ENCODE data around the gene LRMDA.

Gene LRMDA

DNA sequence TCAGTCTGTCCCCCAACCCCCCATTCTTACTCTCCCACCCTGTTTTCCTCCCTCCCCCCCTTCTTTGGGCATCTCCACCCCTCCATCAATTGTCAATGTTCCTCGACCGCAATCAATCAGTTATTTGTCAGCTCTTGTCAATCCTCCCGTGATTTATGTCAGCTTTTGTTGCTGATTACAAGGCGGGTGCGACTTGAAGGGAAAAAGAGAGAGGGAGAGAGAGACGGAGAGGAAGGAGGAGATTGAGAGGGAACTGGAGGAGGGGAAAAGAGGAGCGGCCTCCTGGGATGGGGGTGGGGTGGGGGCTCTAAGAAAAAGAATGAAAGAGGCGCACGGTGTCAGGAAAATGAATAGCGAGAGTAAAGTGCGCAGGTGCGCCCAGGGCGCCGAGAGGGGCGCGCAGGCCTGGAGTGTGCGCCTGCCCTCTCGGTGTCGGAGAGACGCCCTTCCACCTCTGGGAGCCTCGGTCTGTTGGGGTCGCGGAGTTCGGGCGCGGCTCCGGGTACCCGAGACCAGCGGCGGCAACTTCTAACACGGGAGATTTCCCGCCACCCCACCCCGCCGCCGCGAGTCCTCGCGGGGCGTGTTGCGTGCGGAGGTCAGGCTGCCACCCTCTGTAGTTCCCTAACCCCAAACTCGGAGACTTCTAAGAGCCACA lies 28.8 kb upstream of the LRMDA start:
- peak; percentile 30 for DNase-seq (ENCODE audit: low spot score)

DNA sequence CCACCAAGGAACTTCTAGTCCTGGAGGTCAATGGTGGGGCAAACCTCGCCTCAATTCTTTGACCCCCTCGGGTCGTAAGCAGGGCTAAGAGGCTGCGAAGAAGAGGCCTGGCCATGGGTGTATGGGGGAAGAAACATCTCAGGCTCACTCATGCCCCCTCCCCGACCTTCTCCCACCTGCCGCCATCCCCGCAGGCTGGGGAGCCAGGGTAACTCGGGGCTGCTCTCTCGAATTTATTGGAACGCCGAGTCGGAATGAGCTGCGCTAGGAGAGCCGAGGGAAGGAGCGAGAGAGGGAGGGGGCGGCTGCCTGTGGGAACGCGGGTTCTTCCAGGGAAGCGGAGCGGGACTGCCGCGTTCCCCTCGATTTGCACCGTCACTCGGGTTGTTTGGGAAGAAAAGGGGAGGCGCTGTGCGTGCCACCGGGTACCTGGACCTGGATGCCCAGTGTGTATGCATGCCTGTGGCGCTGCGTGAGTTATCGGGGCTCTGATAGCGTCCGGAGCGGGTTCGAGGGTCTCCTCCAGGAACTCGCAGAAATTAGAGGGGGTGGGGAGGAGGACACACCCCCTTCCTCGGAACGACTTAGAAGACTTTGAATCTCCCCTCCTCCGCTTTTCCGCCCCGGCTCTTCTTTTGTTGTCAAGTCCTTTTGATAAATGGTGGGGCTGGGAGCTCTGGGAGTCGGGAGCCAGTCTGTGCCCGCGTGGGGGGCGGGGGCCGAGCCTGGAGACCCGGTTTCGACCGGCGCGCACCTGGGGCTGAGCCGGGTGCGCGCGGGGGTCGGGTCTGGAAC lies 28.1 kb upstream of the LRMDA start:
- DNase-seq (ENCODE audit: low spot score), result peak; percentile 44

DNA sequence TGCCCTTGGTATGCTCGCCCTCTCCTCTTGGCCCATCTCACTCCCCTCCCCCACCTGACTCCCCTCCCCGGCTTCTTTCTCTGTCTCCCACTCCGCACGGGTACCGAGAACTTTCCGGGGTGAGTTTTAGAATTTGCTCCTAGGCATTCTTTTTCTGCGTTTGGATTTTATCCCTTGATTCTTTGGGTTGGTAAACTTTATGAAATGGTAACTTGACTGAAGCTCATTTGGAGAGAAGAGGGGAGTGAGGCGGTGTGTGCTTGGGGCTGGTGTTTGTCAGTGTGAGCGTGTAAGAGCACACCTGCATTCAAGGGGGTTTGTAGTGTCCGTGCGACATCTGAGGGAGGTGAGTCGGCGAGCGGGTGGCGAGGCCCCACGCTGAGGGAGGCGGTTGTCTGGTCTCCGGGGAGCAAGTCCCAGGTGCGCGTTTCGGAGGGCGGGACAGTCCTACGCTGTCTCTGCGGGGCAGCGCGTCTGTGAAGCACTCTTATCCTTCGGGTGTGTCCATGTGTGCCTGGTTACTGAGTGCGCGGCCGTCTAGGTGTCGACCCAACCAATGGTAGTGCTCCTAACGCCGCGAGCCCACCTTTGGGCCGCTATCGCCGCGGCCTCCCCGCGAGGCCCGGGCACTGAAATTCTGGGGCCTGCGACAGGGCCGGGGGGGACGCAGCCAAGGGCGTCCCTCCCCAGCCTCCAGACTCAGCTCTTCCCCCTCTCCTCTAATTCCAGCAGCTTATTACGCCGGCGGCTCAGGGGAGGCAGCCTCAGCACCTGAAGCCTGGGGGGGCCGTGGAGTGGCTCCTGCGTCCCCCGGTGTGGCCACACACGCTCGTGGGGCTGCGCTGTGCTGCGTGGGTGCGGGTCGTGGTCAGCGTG lies 27.2 kb upstream of the LRMDA start:
- no peak for DNase-seq (ENCODE audit: low spot score)

DNA sequence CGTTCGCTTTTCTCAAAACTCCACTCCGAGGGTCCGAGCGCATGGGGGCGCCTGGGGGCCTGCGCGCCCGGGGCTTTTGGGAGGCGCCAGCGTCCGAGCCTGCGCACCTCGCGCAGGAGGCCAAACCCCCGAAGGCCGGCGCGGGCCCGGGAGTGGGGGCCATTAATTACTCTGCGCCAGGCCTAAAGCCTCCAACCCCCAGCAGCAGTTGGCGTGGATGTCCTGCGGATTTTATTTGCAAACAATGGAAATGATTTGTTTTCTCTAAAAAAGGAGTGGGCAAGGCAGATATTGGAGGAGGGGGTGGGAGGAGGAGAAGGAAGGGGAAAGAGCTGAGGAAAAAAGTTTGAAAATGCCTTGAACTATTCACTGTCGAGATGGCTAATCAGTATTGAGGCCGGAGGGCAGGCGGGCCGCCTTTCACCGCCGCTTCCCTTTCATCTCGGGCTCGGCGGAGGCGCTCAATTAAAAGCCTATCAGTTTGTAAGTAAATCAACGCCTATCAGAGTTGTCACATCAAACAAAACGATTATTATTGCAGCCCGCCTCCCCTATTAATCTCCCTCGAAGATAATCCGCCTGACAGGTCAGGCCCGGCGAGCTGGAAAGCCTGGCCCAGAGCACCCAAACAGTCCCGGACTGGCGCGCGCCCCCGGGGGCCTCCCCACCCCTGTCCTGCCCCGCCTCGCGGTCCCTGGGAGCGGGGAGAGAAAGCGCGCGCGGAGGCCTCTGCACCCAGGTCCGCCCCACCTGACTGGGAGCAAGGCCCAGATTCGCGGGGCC lies 26.4 kb upstream of the LRMDA start:
- no peak for DNase-seq (ENCODE audit: low spot score)

DNA sequence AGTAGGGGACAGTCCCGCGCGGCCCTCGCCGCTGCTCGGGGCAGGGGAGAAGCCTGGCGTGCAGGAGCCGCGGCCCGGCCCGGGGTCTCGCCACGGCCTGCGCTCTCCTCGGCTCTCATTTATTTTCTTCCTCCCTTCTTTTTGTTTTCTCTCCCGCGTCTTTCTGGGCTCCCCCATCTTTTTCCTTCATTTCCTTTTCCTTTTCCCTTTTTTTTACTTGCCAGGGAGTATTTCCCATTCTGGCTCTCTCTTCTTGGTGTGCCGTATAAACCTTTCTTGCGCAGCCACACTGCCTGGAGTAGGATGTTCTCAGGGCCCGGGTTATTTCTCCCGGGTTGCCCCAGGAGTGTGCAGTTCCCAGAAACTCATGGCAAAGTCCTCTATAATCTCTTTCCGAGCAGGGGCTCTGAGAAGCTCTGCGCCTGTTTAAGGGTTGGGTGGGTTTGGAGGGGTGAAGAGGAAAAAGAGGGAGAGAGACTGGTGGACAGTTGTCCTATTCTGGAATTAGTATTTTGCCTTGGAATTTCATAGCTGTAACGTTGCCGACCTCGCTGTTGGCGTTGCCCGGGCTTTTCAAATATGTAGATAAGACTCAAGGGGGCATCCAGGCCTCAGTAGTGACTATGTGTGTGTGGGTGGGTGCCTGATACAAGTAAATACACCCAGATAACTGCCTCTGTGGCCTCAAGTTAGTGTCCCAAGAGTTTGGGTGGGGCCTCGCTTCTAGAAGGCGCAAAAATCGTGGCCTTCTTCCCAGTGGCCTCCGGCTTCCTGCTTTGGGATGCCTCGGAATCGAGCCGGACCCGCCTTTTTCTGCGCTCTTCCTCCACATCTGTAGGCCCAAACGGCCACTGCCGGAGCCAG lies 25.6 kb upstream of the LRMDA start:
- no peak for DNase-seq (ENCODE audit: low spot score)

DNA sequence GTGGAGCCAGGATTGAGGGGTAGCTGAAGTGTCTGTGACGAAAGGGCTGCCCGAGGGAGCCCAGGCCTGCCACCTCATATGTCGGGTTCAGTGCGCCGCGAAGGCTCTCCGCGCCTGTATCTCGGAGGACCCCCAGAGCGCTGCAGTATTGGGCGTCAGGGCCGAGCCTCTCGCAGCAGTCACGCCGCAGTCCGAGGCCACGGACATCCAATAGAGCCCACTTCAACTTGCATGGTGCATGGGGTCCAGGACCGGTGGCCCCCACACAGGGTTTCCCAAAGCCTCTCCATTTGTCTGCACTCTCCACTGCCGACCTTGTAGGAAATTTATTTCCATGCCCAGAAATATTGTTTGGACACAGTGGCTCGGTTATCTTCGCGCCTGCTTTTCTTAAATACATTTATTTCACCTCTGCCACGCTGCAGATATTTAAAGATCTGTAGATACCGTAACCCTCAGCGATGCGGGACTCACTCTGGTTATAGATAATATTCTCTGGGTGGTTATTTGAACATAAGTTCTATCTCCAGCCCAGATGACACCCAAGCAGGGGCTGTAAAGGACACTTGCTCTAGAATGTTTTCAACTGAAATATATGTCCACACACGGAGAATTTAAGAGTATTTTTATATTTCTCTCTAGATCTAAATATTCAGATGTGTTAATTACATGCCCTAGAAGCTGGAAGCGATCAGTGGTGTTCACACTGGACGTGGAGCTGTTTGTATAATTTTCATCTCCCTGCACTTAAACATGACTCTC lies 24.8 kb upstream of the LRMDA start:
- no peak for DNase-seq (ENCODE audit: low spot score)

GRCh38 chr10:75407224-75407712 lies 24.2 kb upstream of the LRMDA start:
- no peak for DNase-seq (ENCODE audit: low spot score)

- DNase-seq (ENCODE audit: low spot score), result peak; percentile 56
These were observed 23.5 kb upstream of the LRMDA start for GRCh38 chr10:75407713-75408508.

GRCh38 chr10:75408509-75408875 lies 22.9 kb upstream of the LRMDA start:
- DNase-seq (ENCODE audit: low spot score), result no peak

DNA sequence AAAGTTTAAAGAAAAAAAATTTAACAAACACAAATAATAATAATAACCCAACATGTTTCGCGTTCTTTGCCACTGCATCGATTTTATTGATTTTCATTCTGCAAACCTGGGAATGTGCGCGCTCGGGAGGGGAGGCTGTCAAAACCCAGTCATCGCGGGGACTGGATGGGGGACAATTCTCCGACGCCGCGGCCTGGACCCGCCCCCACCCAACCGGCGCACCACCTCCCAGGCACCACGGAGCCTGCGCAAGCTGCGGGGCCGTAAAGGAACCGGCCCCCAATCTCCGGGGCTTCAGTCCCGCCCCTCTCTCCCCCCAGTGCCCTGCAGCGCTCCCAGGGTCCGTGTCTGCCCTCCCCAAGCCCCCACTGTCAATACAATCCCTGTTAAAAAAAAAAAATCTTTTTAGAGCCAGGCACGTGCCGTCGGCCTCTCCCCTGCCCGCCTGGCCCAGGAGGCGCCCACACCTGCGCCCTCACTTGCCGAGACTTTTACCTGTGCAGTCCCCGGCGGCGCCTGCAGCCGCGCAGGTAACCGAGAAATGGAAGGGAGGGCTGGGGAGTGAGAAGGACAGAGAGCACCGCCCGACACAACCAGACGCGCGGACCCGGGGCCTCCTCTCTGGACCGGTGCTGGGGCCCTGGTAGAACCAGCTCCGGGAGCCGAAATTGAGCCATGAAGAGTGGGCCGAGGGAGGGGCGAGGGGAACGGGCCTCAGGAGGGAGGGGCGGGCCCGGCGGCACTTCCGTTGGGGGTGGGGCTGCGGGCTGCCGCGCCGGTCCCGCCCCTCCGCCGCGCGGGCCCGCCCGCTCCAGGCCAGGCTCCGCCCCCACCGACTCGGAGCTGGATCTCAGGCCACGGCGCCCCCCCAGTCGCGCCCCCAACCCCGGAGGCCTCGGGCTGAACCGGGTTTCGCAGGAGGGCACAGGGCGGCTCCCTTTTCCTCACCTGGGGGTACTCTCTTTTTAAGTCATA lies 22.2 kb upstream of the LRMDA start:
- peak; percentile 96 for DNase-seq (ENCODE audit: low spot score)

GRCh38 chr10:75410132-75411005 lies 21.1 kb upstream of the LRMDA start:
- no peak for DNase-seq (ENCODE audit: low spot score)

DNA sequence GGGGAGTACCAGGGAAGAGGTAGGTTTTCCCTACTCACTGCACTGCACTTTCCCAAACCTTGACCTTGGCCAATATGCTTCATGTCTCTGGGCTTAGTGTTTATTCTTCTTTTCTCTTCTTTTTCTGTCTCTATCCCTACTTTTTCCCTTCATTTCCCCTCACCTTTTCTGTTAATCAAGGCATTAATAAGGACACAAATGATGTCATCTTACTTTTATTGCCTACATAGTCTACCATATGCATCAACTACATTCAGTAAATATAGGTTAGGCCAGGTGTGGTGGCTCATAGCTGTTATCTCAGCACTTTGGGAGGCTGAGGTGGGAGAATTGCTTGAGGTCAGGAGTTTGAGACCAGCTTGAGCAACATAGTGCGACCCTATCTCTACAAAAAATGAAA lies 16.9 kb upstream of the LRMDA start:
- no peak for DNase-seq (ENCODE audit: low spot score)

DNA sequence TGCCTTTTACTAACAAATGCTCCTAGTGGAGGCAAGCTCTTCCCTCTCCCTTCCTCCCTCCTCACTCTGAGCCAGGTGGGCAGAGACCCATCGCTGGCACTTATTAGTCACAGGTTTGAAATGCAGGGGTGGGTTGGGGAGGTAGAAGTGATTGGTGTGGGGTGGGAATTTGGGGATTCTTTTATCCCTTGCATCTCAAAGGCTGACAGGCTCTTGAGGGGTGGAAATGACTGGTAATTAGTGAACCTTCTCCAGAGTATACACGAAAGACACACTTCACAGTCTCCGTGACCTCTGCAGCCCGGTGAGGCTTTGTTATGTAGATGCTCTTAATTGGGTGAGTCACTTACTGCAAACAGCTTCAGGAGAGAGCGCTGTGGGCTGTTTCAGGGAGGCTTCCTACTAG lies 13.9 kb upstream of the LRMDA start:
- DNase-seq (ENCODE audit: low spot score), result no peak

DNA sequence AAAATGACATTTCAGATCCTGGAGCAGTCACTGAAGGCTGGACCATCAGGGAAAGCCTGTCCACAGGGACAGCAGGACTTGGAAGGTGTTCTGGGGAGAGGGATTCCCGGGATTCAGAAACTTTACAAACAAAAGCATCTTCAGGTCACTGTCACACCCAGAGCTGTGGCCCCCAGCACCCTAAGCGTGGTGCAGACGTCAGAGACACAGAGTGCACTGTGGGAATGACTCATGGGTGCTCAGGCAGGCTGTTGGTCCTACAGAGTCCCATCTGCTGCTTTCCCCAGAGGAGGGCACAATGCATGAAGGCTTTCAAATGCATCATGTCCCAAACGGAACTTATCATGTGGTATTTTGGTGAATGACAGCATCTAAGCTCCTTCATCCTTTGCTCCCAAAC lies 13.1 kb upstream of the LRMDA start:
- DNase-seq (ENCODE audit: low spot score), result no peak

GRCh38 chr10:75418712-75419111 lies 12.7 kb upstream of the LRMDA start:
- DNase-seq (ENCODE audit: low spot score), result no peak

- no peak for DNase-seq (ENCODE audit: low spot score)
These were observed 8.5 kb upstream of the LRMDA start for GRCh38 chr10:75422913-75423312.

- no peak for DNase-seq (ENCODE audit: low spot score)
These were observed 6.9 kb upstream of the LRMDA start for GRCh38 chr10:75424571-75424970.

All from AG20443 (cell line).